ENCODE results near the gene KIF5C.

The KIF5C gene

GRCh38 chr2:148926291-148926961 is 51.4 kb downstream of the KIF5C start:
- no peak for DNase-seq

GRCh38 chr2:148926981-148927401 is 52.0 kb downstream of the KIF5C start:
- DNase-seq, result no peak

- no peak for DNase-seq
Observed at GRCh38 chr2:148928395-148928794, 53.4 kb downstream of the KIF5C start.

GRCh38 chr2:148930046-148930775 is 55.2 kb downstream of the KIF5C start:
- no peak for DNase-seq

- no peak for DNase-seq
Observed at GRCh38 chr2:148932536-148932935, 57.5 kb downstream of the KIF5C start.

GRCh38 chr2:148933456-148933855 is 58.4 kb downstream of the KIF5C start:
- no peak for DNase-seq

- no peak for DNase-seq
Observed at GRCh38 chr2:148935791-148936190, 60.8 kb downstream of the KIF5C start.

GRCh38 chr2:148936857-148937450 is 61.9 kb downstream of the KIF5C start:
- no peak for DNase-seq

- DNase-seq, result no peak
Observed at GRCh38 chr2:148939271-148939670, 64.2 kb downstream of the KIF5C start.

GRCh38 chr2:148943097-148943496 is 68.1 kb downstream of the KIF5C start:
- no peak for DNase-seq

GRCh38 chr2:148944536-148944935 is 69.5 kb downstream of the KIF5C start:
- DNase-seq, result no peak

GRCh38 chr2:148947299-148947698 is 72.3 kb downstream of the KIF5C start:
- DNase-seq, result no peak

- no peak for DNase-seq
Observed at GRCh38 chr2:148948868-148949267, 73.8 kb downstream of the KIF5C start.

GRCh38 chr2:148949348-148949747 is 74.3 kb downstream of the KIF5C start:
- DNase-seq, result no peak

- DNase-seq, result no peak
Observed at GRCh38 chr2:148952621-148953020, 77.6 kb downstream of the KIF5C start.

- no peak for DNase-seq
Observed at GRCh38 chr2:148953426-148953825, 78.4 kb downstream of the KIF5C start.

- no peak for DNase-seq
Observed at GRCh38 chr2:148954536-148954935, 79.5 kb downstream of the KIF5C start.

- DNase-seq, result no peak
Observed at GRCh38 chr2:148955798-148956197, 80.8 kb downstream of the KIF5C start.

- DNase-seq, result no peak
Observed at GRCh38 chr2:148957023-148957422, 82.0 kb downstream of the KIF5C start.

GRCh38 chr2:148959745-148960144 is 84.7 kb downstream of the KIF5C start:
- no peak for DNase-seq

- DNase-seq, result no peak
Observed at GRCh38 chr2:148960483-148960882, 85.5 kb downstream of the KIF5C start.

GRCh38 chr2:148963461-148963860 is 88.4 kb downstream of the KIF5C start:
- no peak for DNase-seq

GRCh38 chr2:148965623-148966437 is 90.8 kb downstream of the KIF5C start:
- DNase-seq, result no peak

- no peak for DNase-seq
Observed at GRCh38 chr2:148966438-148966758, 91.4 kb downstream of the KIF5C start.

Data from SHP77 (cell line).